GM18870 (cell line): ENCODE measurements around the gene DMD.

Experiments used
- ATAC-seq: cut with Tn5 transposase; IDR thresholded peaks from one replicate; pipeline ENCODE4 v1.9.1; 2021; ENCODE audit warnings: moderate library complexity; ENCODE audit not compliant: unreplicated experiment

Gene DMD

GRCh38 chrX:32289356-32289755, 922.0 kb downstream of the DMD start:
- no peak for ATAC-seq

- no peak for ATAC-seq
Observed at GRCh38 chrX:32281853-32282252, 929.5 kb downstream of the DMD start.

- ATAC-seq, result no peak
Observed at GRCh38 chrX:32280921-32281320, 930.4 kb downstream of the DMD start.

- ATAC-seq, result no peak
Observed at GRCh38 chrX:32280489-32280888, 930.9 kb downstream of the DMD start.

GRCh38 chrX:32276153-32276552, 935.2 kb downstream of the DMD start:
- no peak for ATAC-seq

- no peak for ATAC-seq
Observed at GRCh38 chrX:32269866-32270265, 941.5 kb downstream of the DMD start.

GRCh38 chrX:32268207-32268606, 943.1 kb downstream of the DMD start:
- no peak for ATAC-seq

- ATAC-seq, result no peak
Observed at GRCh38 chrX:32267796-32268195, 943.6 kb downstream of the DMD start.

- peak; percentile 76 for ATAC-seq
Observed at GRCh38 chrX:32246675-32247074, 964.7 kb downstream of the DMD start.

GRCh38 chrX:32195611-32196010, 1015.7 kb downstream of the DMD start:
- ATAC-seq, result no peak

GRCh38 chrX:32191316-32191715, 1020.0 kb downstream of the DMD start:
- no peak for ATAC-seq

- no peak for ATAC-seq
Observed at GRCh38 chrX:32185160-32185559, 1026.2 kb downstream of the DMD start.

- ATAC-seq, result no peak
Observed at GRCh38 chrX:32183066-32183465, 1028.3 kb downstream of the DMD start.

- ATAC-seq, result no peak
Observed at GRCh38 chrX:32176510-32176909, 1034.8 kb downstream of the DMD start.

- ATAC-seq, result no peak
Observed at GRCh38 chrX:32170481-32170880, 1040.9 kb downstream of the DMD start.

GRCh38 chrX:32155044-32155638, 1056.2 kb downstream of the DMD start:
- ATAC-seq, result no peak

- no peak for ATAC-seq
Observed at GRCh38 chrX:32153585-32153984, 1057.8 kb downstream of the DMD start.

GRCh38 chrX:32150141-32150540, 1061.2 kb downstream of the DMD start:
- ATAC-seq, result no peak

GRCh38 chrX:32141841-32142240, 1069.5 kb downstream of the DMD start:
- ATAC-seq, result no peak

- no peak for ATAC-seq
Observed at GRCh38 chrX:32139476-32139875, 1071.9 kb downstream of the DMD start.

- no peak for ATAC-seq
Observed at GRCh38 chrX:32137525-32137924, 1073.8 kb downstream of the DMD start.

- ATAC-seq, result no peak
Observed at GRCh38 chrX:32126997-32127396, 1084.4 kb downstream of the DMD start.

GRCh38 chrX:32118832-32119231, 1092.5 kb downstream of the DMD start:
- no peak for ATAC-seq
